Right lobe of liver (tissue), 6 donors: ENCODE measurements around the gene CILP2. TPM values are rescaled to one million over a fixed set of nuclear protein-coding genes. Genes with fewer than 3 reads are reported as not detected.

ENCODE experiments used
- ATAC-seq, 4 donors: fragments of 200-7000 bp; cut with Tn5 transposase; one replicate each; pipeline ENCODE4 v1.9.1; 2020; ENCODE audit warnings: mild to moderate bottlenecking in 4 of 4, moderate library complexity in 4 of 4
- DNase-seq, 3 donors: peaks; one replicate each; pipeline ENCODE4 v3.0.0-alpha.2; 2020
- H3K27ac ChIP-seq, 3 donors: fragments of 200-600 bp; one replicate each; pipeline ENCODE4 v1.8.0; 2022
- H3K27me3 ChIP-seq, 2 donors: fragments of 200-600 bp; one replicate each; pipeline ENCODE4 v1.8.0; 2022
- H3K36me3 ChIP-seq, 4 donors: fragments of 200-600 bp; sonication (generic) in 1 of 4; one replicate each; pipeline versions ENCODE4 v1.5.1 to v1.8.0; 2017 to 2022; ENCODE audit warnings: control low read depth in 1 of 4
- H3K4me1 ChIP-seq, 4 donors: fragments of 200-600 bp; sonication (generic) in 1 of 4; one replicate each; pipeline versions ENCODE4 v1.5.1 to v1.8.0; 2017 to 2022; ENCODE audit warnings: control low read depth in 1 of 4
- H3K4me3 ChIP-seq, 3 donors: fragments of 200-600 bp; one replicate each; pipeline ENCODE4 v1.8.0; 2022
- H3K9me3 ChIP-seq, 4 donors: fragments of 200-600 bp; sonication (generic) in 1 of 4; one replicate each; pipeline versions ENCODE4 v1.5.1 to v1.8.0; 2017 to 2022; ENCODE audit warnings: control low read depth in 1 of 4
- CTCF ChIP-seq, 4 donors: fragments of 200-600 bp in 3 of 4; fragments of 450-650 bp in 1 of 4; IDR thresholded peaks; one replicate each; pipeline versions ENCODE4 v1.5.1 to v1.8.0; 2016 to 2022; ENCODE audit warnings: antibody characterized with exemption in 4 of 4, mild to moderate bottlenecking in 2 of 4
- POLR2A ChIP-seq: fragments of 450-650 bp; IDR thresholded peaks from one replicate; pipeline ENCODE4 v1.6.1; 2017; ENCODE audit warnings: antibody characterized with exemption, mild to moderate bottlenecking
- WGBS: methylation state at CpG from one replicate; pipeline ENCODE4 v1.1.6; 2018; ENCODE audit warnings: low coverage, low lambda C conversion rate; ENCODE audit not compliant: insufficient coverage; ENCODE audit errors: missing lambda C conversion rate; 5-methylcytosine and 5-hydroxymethylcytosine counted together
- intact Hi-C, 2 donors: fragments of 100-400 bp; cut with DNase I; formaldehyde crosslinking; loops; one replicate each; pipeline versions ENCODE4 v1.11.2 to v1.14.1; 2022
- total RNA-seq, 6 experiments: library from RNA; depleted of rRNA in 2 of 6; stranded (reverse); fragments of >200 nt in 2 of 6; fragmentation: NEBNext Ultra II Directional in 3 of 6; extraction: Animal tissue kit (Norgen Biotek cat#: 25700) in 3 of 6; gene quantifications; one replicate each; pipeline versions ENCODE4 v1.1.0 to v1.2.4, GENCODE V29; 2016 to 2023
- donor health status: DM: no; HTN: yes; CAD: no.
- donor health status: DM: no; HTN: no; CAD: no.
- donor health status: DM: no; HTN: no; CAD: no.
- donor health status: DM: no; HTN: yes; CAD: no.
- donor health status: DM: no; HTN: yes; CAD: no.

CILP2 gene
- total RNA-seq, 6 experiments from 2014 or later, result 0.05 to 0.33 (median 0.19) TPM; not detected in 2

- no peak overlapping the region for H3K27ac ChIP-seq
- TF ChIP-seq POLR2A, result no peak
- TF ChIP-seq CTCF (IDR thresholded peaks at IDR 0.05), result no peak
- intact Hi-C loops, result no loop called here
- ATAC-seq (no peak), DNase-seq (no peak)
- no peaks in the 10 kb centered on the region for H3K9me3 ChIP-seq
- H3K4me3 ChIP-seq, result no peak overlapping the region
- peaks cover 0 to 22% (median 11%) of the 10 kb centered on the region in 4 donors for H3K36me3 ChIP-seq
- no peaks in the 10 kb centered on the region for H3K4me1 ChIP-seq
- H3K27me3 ChIP-seq, result no peaks in the 10 kb centered on the region
- 77% methylated on average over 4 of the region's 11 CpGs for whole genome bisulfite sequencing
Observed at GRCh38 chr19:19508217-19508616, 29.8 kb upstream of the CILP2 start.

- Histone ChIP-seq H3K4me1 (peaks cover 0 to 2% (median 0%) of the 10 kb centered on the region in 4 donors), H3K4me3 (no peak overlapping the region), H3K9me3 (no peaks in the 10 kb centered on the region), H3K27me3 (no peaks in the 10 kb centered on the region), H3K36me3 (peaks cover 0 to 11% (median 6%) of the 10 kb centered on the region in 4 donors), H3K27ac (no peak overlapping the region)
- DNase-seq (no peak), ATAC-seq (no peak)
- WGBS, result 59% methylated on average over 5 of the region's 6 CpGs
- intact Hi-C loops, result no loop called here
- TF ChIP-seq CTCF (IDR thresholded peaks at IDR 0.05) (no peak), POLR2A (no peak)
Observed at GRCh38 chr19:19510432-19510831, 27.6 kb upstream of the CILP2 start.

- TF ChIP-seq POLR2A, result no peak
- TF ChIP-seq CTCF (IDR thresholded peaks at IDR 0.05), result no peak
- H3K27me3 ChIP-seq, result no peaks in the 10 kb centered on the region
- ATAC-seq (no peak), DNase-seq (no peak)
- peaks cover 0 to 14% (median 0%) of the 10 kb centered on the region in 4 donors for H3K4me1 ChIP-seq
- no peak overlapping the region for H3K27ac ChIP-seq
- H3K9me3 ChIP-seq, result no peaks in the 10 kb centered on the region
- 81% methylated on average over 15 of the region's 17 CpGs for WGBS
- H3K4me3 ChIP-seq, result no peak overlapping the region
- no peaks in the 10 kb centered on the region for H3K36me3 ChIP-seq
- intact Hi-C loops, result no loop called here
Observed at GRCh38 chr19:19513682-19514081, 24.4 kb upstream of the CILP2 start.

GRCh38 chr19:19514215-19514657 lies 23.8 kb upstream of the CILP2 start:
- TF ChIP-seq POLR2A (no peak), CTCF (IDR thresholded peaks at IDR 0.05) (no peak)
- H3K4me1 ChIP-seq, result peaks cover 0 to 14% (median 0%) of the 10 kb centered on the region in 4 donors
- no peaks in the 10 kb centered on the region for H3K27me3 ChIP-seq
- no peak overlapping the region for H3K27ac ChIP-seq
- H3K9me3 ChIP-seq, result no peaks in the 10 kb centered on the region
- intact Hi-C loops, result no loop called here
- DNase-seq (peak; percentile 80 to 84 (median 81)), ATAC-seq (peak; percentile 24 to 49 (median 34))
- 61% methylated on average over 28 of the region's 46 CpGs for WGBS
- no peak overlapping the region for H3K4me3 ChIP-seq
- no peaks in the 10 kb centered on the region for H3K36me3 ChIP-seq
